GM21825 (cell line): Measurements from ENCODE around the gene TAS1R1.

Source experiments
- ATAC-seq: cut with Tn5 transposase; IDR thresholded peaks from one replicate; pipeline ENCODE4 v1.9.1; 2021; ENCODE audit warnings: mild to moderate bottlenecking, moderate library complexity; ENCODE audit not compliant: unreplicated experiment

Gene TAS1R1

DNA sequence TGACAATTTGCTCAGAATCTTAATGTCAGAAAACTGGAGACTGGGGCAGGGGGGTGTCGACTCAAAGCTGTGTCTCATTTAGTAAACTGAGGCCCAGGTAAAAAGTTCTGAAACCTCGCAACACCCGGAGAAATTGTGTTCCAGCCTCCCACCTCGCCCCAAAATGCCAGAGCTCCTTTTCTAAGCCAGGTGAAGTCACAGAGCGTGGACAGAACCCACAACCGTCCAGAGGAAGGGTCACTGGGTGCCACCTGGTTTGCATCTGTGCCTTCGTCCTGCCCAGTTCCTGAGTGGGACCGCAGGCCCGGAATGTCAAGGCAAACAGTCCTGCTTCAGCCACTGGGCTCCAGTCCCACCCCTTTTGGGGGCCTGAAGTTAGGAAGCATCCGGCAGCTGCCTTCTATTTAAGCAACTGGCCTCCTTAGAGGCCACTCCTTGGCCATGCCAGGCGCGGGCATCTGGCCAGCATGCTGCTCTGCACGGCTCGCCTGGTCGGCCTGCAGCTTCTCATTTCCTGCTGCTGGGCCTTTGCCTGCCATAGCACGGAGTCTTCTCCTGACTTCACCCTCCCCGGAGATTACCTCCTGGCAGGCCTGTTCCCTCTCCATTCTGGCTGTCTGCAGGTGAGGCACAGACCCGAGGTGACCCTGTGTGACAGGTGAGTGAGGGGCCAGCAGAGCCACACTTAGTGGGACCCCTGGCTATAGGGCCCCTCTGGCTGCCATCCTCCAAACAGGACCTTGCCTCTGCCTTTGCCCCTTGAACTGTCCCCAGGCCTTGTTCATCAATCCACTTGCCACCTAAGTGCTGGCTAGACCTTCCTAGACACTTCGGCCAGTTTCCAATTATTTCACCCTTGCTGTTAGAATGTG, at the start of gene TAS1R1:
TSS of gene TAS1R1 (plus strand) at position 401 of the 872 bp plus-strand sequence. CDS start at position 468, 67 bp downstream.
- no peak for ATAC-seq

DNA sequence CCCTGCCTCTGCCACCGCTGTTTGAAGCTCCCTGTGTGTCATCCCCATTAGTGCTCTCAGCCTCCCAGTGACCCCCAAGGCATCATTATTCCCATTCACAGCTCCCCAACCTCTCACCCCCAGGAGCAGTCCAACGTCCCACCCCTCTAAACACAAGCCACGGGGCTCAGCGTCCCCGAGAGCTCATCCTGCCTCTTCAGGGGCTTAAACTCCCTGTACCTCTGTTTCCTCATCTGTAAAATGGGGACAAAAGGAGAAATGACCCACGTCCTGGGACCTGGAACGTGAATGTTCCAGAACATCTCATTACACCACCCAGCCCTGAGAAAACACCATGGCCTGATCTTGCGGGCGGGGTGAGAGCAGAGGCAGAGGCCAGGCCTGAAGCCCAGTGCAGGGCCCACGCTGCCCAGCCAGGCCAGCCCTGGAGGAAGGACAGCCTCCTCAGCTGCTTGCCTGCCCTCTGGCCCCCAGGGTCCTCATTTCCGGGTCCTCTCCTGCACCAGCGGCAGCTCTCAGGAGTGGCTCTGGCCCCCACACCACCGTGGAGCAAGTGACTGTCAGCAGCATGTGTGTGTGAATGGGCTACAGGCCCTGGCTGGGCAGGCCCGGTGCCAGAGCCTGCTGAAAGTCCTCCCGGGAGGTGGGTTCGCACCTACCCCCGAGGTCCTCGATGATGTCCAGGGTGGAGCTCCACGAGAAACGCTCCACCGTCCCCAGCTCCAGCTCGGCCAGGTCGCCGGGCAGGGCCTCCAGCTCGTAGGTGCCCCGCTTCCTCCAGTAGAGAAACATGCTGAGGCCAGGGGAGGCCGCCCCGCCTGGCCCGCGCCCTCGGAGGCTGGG, 49.5 kb upstream of the TAS1R1 start:
- ATAC-seq: no peak

DNA sequence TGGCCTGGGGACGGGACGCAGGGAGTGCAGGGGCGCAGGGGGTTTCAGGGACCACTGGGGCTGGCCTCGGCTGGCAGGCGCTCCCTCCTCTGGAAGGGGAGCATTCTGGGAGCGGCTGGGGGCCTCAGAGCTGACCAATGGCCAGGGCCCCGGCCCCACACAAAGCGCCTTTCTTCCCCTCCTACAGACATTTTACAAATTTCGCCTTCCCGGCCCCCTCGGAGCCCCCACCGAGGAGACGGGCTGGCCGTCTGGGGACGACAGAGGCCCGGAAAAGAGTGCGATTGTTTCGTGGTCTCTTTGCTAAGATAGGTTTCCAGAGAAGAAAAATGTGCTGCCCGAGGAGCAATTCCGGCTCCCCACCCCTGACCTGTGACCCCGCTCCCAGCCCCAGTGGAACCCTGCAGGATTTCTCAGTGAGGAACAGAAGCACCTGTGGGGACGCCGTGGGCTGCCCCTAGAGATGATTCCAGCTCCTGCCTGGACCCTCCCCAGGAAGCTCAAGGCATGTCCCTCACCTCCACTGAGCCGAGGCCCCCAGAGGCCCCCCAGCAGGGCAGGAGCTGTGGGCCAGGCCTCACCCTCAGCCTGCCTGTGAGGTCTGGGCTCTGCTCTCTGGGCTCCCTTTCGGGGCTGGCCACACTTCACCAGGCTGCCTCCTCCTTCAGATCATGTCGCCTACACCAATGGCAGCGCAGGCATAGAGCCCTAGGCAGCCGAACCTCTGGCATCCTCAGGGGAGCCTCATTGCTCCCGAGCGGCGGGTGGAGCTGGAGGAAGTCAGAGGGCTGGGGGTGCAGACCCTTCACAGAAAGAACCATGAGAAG, 48.7 kb upstream of the TAS1R1 start:
- ATAC-seq: no peak

DNA sequence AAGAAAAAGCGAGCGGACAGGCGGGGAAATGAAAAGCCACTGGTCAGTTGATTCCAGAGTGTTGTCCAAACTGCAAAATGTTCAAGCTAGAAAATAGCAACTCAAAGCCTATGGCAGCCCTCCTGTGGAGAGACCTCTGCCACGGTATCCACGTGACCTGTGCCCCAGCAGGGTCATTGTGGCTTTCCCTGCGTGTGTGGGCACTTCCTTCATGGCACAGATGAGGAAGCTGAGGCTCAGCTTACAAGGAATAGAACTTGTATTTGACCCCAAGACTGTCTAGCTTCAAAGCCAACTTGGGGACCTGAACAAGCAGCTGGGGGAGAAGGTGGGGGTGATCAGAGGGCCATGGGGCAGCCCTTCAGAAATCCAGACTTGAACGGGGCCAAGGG, 48.1 kb upstream of the TAS1R1 start:
- ATAC-seq: no peak

DNA sequence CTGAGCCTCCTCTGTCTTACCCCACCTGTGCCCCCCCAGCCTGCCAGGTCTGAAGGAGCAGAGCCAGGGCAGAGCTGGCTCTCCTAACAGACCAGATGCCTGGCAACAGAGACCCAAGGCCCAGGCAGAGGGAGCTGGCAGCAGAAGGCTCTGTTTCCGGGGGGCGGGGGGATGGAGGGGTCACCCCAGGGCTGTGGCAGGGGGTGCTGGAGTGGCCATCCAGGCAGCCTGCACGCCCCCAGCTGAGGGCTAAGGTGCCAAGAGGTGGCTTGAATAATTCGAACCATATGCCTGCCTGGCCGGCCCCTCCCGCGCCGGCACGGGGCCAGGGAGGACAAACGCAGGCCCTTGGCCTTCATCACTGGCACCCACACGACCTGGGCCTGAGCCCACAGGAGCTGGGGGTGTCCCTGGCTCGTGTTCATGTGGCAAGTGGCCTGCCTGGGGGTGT, 47.6 kb upstream of the TAS1R1 start:
- no peak for ATAC-seq

DNA sequence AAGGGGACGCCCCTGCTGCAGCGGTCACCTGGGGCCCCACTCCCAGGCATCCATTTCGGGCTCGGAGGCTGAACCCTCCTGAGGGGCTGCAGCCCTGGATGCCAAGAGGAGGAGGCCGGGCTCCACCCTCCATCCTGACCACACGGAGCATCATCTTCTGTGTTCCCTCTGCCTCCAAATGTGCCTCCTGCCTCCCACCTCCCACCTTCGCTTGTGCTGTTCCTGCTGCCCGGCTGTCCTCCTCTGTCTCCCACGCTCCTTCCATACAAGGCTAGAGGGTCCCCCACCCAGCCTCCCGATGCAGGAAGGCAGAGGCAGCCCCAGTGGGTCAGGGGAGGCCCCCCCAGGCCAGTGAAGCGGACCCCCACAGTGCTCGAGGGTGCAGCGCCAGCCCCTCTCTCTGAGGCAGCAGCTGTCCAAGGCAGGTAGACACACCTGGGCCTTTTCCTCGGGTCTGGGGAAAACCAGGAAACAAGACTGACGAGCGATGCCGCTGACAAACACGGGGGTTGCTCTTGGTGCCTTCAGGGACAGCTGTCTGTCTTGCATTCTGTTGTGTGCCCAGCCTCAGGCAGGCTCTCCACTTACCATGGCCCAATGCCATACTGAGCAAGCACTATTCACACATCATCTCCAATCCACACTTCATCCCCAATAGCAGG, 46.8 kb upstream of the TAS1R1 start:
- no peak for ATAC-seq

DNA sequence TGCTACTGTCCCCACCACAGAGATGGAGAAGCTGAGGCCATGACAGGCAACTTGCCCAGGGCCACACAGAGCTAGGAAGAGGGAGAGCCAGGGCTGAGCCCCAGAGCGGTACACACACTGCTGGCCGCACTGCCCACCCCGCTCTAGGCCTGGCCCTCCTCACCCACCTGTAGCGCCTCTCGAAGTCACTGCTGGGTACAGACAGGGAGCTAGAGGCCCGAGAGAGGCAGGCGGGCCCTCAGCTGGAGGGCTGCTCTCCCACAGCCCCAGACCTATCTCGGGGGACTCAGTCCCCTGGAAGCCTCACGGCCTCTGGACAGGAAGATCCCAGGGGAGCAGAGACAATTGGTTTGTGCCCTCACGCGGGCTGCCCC, 46.3 kb upstream of the TAS1R1 start:
- no peak for ATAC-seq

DNA sequence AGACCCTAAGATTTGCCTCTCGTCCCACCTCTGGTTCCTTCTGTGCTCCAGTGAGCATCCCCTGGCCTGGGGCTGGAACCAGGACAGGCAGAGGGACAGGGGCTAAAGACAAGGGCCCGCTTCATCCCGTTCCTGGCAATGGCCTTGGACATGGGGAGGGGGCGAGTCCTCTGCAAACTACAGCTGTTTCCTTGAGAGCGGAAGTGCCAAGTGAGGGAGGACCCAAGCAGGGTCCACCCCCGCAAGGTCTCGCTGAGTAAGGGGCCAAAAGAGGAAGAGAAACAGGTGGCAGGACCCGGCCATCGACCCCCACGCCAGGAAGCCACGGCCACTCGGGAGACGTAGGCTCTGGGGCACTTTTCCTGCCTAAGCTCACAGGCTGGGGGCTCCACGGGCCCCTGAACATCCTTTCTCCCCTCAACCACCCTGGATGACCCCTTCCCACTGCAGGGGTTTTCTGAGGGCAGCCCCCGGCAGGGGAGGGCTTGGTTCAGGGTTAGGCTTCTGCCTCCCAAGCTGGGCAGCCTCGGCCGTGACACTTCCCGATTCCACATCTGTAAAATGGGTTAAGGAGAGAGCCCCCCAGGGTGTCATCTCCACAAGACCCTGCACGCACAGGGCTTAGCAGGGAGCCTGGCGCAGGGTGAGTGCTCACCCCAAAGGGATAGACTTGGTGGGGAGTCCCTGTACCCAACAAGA, 45.7 kb upstream of the TAS1R1 start:
- ATAC-seq: no peak

DNA sequence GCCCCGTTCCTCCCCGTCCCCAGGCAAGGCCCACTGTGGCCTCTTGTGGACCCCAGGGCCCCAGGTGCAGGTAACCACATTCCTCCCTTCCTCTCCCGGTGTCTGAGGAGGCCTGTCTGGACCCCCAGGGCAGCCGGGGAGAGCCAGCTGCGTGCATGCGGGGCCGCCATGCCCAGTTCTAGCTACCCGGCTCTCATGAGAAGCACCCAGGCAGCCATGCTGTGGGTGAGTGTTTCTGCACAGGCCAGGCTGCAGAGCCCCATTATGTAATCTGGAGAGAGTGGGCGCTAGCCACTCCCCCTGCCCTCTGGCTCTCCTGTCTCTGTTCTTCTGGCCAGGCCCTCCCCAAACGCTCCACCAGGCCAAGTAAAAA, 45.2 kb upstream of the TAS1R1 start:
- ATAC-seq: no peak

DNA sequence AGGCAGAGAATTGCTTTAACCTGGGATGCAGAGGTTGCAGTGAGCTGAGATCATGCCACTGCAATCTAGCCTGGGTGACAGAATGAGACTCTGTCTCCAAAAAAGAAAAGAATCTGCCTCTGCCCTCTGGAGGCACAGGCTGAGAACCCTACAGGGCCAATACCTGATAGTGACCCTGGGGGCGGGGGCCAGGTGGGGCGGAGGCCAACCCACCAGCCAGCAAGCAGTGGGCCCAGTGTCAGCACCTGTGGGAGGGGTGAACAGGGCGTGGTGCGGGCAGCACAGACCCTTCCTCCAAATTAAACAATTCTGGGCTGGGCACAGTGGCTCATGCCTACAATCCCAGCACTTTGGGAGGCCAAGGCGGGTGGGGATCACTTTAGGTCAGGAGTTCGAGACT, 44.6 kb upstream of the TAS1R1 start:
- ATAC-seq: no peak

DNA sequence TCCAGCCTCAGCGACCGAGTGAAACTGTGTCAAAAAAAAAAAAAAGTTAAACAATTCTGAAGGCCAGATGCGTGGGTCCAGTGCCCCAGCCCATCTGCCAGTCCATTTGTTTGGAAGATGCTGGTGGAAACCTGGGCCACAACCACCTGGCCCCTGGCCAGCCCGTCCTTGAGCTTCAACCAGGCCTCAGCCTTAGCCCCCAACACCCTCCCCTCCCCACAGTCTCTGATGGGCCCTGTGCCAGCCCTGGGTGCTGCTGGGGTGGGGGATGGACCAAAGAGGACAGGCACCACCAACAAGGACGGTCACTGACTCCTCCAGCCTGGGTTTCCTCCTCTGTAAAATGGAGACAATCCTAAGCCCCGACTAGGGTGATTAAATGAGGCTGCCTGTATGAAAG, 44.1 kb upstream of the TAS1R1 start:
- no peak for ATAC-seq

DNA sequence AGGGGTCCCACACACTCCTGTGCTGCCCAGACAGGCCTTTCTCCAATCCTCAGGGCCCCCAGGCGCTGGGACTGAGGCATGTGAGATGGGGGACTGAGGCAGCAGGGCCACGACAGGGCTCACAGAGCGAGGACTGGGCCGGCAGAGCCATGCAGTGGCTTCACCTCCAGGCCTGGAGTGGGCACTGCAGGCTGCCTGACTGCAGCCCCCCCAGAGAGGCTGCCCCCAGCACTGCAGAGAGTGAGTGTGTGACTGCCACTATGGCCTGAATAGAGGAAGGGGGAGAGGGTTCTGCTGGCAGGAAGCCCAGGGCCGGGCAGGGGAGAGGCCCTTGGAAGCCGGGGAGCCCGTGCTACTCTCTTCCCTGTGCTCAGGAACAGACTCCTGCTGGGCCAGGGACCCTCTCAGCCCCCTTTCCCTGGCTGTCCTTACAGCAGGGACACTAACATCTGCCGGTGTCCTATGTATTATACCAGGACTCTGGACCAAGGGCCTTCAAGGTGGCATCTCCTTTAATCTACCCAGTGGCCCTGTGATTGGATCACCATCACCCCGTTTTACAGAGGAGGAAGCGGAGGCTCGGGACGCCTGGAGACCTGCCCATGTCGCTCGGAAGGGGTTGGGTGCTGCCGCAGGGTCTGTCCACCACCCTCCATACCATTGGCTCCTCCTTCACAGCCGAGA, 43.4 kb upstream of the TAS1R1 start:
- ATAC-seq: no peak

DNA sequence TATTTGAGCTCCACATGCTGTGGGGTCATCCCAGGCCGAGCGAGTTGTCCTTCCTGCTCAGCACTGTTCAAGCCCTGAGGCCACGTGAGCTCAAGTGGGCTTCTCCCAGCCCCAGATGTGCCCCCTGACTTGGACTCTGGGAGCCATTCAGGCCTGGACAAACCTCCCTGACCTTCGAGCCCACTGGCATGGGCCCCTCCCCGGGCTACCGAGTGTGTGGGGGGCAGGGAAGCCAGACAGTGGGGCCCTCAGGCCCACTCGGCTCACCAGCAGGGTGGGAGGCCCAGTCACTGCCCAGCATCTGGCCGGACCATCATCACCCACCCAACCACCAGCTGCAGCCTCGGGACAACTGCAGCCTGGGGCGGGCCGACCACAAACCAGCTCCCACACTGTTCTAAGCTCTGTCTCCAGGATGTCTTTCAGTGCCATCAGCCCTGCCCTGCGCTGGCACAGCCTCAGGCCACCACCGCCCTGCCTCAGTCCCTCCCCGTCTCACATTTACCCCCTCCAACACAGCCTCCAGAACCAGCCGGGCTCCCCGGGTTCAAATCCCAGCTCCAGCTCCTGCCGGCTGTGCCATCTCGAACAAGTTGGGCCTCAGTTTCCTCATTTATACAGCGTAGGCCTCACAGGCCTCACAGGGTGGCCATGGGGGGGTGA, 42.7 kb upstream of the TAS1R1 start:
- no peak for ATAC-seq

DNA sequence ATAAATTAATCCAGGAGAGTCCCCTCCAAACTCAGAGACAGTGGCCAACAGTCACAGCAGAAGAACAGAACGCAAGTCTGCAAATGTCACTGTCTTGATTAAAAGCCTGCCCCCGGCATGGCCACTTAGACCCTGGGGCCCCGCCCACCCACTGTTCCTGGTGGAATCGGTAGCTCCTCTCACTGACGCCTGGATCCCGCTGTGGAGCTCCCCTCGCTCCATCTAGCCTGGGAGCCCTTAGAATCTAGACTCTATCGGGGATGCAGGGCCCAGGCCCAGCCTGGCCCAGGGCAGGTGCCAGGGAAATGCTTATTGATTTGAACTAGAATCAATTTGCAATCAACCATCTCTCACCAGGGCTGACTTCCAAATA, 42.2 kb upstream of the TAS1R1 start:
- no peak for ATAC-seq

DNA sequence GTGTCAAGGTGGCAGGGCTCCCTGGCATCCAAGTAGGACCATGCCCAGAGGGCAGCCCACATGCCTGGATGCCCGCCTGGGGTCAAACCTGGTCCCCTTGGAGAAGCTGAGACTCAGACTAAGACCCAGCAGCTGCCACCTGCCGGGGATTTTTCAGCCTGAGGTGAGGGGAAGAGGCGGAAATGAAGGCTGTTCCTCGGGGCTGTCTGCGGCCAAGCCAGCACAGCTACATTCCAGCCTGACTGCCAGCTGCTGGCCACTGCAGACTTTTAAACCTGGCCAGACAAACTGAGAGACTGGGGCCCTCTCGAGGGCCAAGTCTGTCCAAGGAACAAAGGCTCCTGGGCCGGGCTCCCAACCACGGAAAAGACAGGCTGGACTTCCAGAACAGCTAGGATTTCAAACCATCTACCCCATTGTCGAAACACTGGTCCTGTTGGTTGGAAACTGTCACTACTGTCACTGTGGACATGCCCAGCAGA, 41.7 kb upstream of the TAS1R1 start:
- no peak for ATAC-seq

DNA sequence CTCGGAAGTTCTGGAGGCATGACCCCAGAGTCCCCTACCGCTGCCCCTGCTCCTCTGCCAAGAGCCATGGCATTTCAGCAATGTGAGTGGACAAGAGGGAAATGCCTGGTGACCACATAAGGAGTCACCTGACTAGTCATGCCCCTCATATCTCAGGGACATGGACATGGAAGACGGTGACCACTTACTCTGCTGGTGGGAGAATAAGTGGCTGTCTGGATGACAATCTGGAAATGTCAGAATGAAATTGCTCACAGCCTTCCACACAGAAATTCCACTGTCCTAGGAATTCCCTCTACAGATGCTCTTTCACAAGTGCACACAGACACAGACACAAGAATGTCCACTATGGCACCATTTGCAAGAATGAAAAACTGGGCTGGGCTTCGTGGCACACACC, 39.3 kb upstream of the TAS1R1 start:
- no peak for ATAC-seq

DNA sequence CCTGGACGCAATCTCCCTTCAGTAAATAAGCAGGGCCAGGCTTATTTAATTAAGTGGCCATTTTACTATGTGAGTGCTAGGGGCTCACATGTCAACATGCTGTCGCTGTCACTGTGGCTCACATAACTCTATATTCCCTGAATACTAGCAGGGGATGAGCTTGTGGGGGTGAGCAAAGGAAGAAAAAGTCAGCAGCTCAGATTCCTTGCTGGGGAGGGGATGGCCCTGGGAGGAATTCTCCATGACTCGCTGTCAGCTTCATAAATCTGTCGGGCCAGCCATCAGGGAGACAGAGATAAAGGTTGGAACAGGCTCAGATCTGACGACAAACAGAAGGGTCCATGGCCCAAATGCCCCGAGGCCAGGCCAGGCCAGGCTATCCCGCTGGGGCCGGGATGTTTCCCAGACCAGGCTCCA, 37.7 kb upstream of the TAS1R1 start:
- no peak for ATAC-seq

DNA sequence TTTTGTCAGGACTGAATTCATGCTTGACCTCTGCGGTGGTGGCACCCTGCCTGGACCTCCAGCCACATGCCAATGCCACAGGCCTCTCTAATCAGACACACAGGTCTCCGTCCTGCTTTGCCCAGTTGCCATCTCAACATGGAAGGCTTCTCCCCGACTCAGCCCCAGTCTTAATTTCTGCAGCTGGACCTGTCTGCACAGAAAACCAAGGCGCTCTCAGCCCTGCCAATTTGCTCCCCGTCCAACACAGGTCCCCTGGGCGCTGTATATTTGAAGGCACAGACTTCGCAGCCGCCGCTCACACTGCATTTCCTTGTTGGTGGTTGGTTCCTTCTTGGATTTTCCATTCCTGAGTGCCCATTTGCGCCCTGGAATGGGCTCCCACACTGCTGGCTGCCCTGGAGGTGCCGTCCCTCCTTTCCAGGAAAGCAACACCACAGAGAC, 35.6 kb upstream of the TAS1R1 start:
- ATAC-seq: no peak
